ACC112 (cell line): ENCODE data around the gene GLI3.

Experiments used
- H2AFZ ChIP-seq: fragments of 200-600 bp; sonication (generic); one replicate; pipeline ENCODE4 v1.6.0; 2017; ENCODE audit warnings: antibody characterized with exemption, low read length; ENCODE audit not compliant: unreplicated experiment
- H3K27ac ChIP-seq: fragments of 200-600 bp; sonication (generic); 2 replicates; pipeline ENCODE4 v1.5.1; 2014; ENCODE audit warnings: low read depth, mild to moderate bottlenecking, antibody characterized with exemption, low read length, moderate library complexity
- H3K27me3 ChIP-seq: fragments of 200-600 bp; sonication (generic); 2 replicates; pipeline ENCODE4 v1.6.1; 2014; ENCODE audit warnings: mild to moderate bottlenecking, antibody characterized with exemption, low read length, moderate library complexity, mixed read lengths; ENCODE audit not compliant: insufficient read depth
- H3K36me3 ChIP-seq: fragments of 200-600 bp; sonication (generic); 2 replicates; pipeline ENCODE4 v1.6.1; 2016; ENCODE audit warnings: mild to moderate bottlenecking, antibody characterized with exemption, low read length, moderate library complexity, mixed read lengths; ENCODE audit not compliant: insufficient read depth
- H3K4me1 ChIP-seq: fragments of 200-600 bp; sonication (generic); one replicate; pipeline ENCODE4 v1.6.1; 2016; ENCODE audit warnings: low read length, mixed read lengths; ENCODE audit not compliant: insufficient read depth, unreplicated experiment, control insufficient read depth
- H3K4me3 ChIP-seq: fragments of 200-600 bp; sonication (generic); 2 replicates; pipeline ENCODE4 v1.5.1; 2014; ENCODE audit warnings: mild to moderate bottlenecking, low read depth, low read length
- H3K79me2 ChIP-seq: fragments of 200-600 bp; sonication (generic); one replicate; pipeline ENCODE4 v1.6.0; 2016; ENCODE audit warnings: low read length; ENCODE audit not compliant: control insufficient read depth, unreplicated experiment, insufficient read depth

GLI3 gene

DNA sequence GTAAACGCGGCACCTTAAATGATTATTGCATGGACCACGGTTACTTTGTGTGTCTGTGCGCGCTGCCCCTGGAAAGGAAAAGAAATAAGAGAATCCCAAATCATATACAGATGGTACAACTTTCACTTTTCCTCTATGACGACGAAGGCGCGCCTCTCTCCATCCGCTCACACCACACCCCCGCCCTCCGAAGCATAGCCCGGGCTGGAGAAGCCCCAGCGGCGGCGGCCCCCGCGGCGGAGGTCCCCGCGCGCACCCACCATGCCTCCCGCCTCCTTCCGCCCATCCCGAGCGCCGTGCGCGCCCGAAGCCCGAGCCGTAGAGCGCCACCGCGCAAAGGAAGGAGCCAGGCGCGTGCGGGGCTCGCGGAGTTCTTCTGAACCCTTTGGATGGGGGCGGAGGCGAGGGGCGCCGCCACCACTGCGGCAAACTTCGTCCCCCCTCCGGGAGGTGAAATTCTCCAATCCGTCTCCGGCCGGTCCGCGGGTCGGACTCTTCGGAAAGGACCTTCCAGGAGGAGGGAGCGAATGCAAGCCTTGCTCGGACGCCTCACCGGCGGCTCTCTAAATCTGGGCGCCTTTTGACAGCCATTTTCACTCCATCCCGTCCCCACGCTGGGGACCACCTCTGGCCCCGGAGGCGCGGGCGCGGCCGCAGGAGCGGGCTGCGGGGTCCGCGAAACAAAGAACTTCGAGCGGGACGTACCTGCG is 588 bp downstream of the GLI3 start:
- Histone ChIP-seq H3K36me3 (no peaks in the 10 kb centered on the region), H3K27ac (peak overlapping the region; percentile 52), H3K27me3 (no peaks in the 10 kb centered on the region), H3K4me1 (peaks cover 48% of the 10 kb centered on the region), H2AFZ (peak overlapping the region; percentile 78), H3K4me3 (peak overlapping the region; percentile 88), H3K79me2 (peaks cover 39% of the 10 kb centered on the region)

DNA sequence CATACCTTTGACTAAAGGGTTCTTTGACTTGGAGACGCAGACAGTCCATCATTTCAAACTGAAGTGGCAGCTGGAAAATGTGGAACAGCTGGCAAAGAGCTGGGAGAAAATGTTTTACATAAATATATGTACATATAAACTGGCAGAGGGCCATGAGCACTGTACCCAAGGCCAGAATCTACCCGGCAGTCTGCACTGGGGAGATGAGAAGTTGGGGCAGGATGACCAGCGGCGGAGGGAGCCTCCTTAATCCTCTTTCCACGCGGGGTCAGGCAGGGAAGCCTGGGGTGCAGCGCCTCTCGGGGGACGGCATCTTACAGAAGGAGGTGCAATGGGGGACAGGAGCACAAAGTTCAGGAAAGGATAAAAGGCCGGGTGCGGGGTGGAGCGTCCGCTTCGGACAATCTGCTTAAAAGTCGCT is 1.3 kb downstream of the GLI3 start:
- H3K4me3 ChIP-seq = peak overlapping the region; percentile 88
- H2AFZ ChIP-seq = peak overlapping the region; percentile 78
- H3K4me1 ChIP-seq = peaks cover 48% of the 10 kb centered on the region
- H3K27me3 ChIP-seq = no peaks in the 10 kb centered on the region
- H3K36me3 ChIP-seq = no peaks in the 10 kb centered on the region
- H3K27ac ChIP-seq = peak overlapping the region; percentile 52
- H3K79me2 ChIP-seq = peaks cover 42% of the 10 kb centered on the region

DNA sequence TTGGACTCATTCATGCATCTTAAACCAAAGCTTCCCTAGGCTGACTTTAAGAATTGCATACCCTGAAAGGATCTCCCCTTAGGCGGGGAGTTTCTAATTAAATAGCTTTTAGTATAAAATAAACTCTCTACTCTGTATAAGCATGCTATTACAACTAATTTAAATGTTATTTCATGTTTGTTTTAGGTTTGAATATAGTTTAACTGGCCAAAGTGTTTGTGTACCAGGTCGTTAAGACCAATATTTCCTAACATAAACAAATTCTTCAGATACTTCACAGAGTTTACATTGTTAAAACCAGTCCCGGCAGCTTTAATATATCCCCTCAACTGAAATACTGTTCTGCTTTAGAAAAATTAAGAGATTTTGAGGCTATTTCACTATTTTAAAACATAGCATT is 2.3 kb downstream of the GLI3 start:
- Histone ChIP-seq H3K4me1 (peaks cover 48% of the 10 kb centered on the region), H3K79me2 (peaks cover 49% of the 10 kb centered on the region), H3K4me3 (peak overlapping the region; percentile 88), H2AFZ (no peak overlapping the region), H3K27me3 (no peaks in the 10 kb centered on the region), H3K27ac (no peak overlapping the region), H3K36me3 (no peaks in the 10 kb centered on the region)

DNA sequence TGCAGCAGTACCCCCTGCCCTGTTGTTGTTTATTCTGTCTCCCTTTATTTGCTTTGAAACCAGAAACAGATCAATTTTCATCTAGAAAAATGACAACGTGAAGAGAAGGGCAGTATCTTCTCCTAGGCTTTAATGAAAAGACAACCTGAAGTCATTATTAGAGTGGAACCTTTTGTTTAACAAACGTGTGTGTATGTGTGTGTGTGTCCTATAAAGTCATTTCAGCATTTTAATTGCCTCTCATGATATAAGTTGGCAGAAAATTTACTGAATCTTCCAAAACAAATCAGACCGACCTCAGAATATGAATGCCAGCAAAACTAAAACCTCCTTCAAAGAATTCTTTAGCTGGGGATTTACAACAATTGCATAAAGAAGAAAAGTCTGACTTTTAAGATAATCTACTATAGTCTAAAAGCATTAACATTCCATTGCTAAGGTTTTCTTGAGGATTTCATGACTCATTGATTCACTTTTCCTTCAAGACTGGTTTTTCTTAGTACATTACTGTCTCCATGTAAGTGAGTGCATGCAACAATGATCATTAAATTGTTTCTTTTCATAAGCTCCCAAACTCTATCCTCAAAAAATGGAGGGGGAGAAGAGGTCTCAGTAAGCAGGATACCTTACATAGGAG is 3.2 kb downstream of the GLI3 start:
- H3K36me3 ChIP-seq = no peaks in the 10 kb centered on the region
- peak overlapping the region; percentile 88 for H3K4me3 ChIP-seq
- H3K4me1 ChIP-seq = peaks cover 43% of the 10 kb centered on the region
- H3K27ac ChIP-seq = peak overlapping the region; percentile 11; the same call in 1 of the 2 replicates
- no peak overlapping the region for H2AFZ ChIP-seq
- H3K79me2 ChIP-seq = peaks cover 49% of the 10 kb centered on the region
- H3K27me3 ChIP-seq = no peaks in the 10 kb centered on the region

DNA sequence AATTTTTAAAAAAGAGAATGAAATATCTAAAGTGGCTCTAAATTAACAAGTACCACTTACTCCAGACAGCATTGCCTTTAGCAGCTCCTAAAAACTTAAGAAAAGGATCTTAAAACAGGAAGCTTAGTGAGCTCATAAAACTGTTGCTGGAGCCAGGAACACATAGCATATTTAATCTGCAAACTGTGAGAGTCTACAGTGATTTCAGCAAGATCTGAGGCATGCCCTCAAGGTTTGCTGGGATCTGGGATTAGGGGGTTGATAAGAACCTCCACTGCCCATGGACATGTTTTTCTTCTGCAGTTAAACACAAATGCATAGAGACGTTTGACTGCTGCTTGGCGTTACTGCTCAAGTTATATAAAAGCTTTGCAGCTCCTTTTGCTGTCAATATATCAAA is 3.8 kb downstream of the GLI3 start:
- no peak overlapping the region for H2AFZ ChIP-seq
- peaks cover 41% of the 10 kb centered on the region for H3K4me1 ChIP-seq
- H3K27me3 ChIP-seq = no peaks in the 10 kb centered on the region
- H3K27ac ChIP-seq = no peak overlapping the region
- no peaks in the 10 kb centered on the region for H3K36me3 ChIP-seq
- peaks cover 55% of the 10 kb centered on the region for H3K79me2 ChIP-seq
- peak overlapping the region; percentile 88; the same call in 1 of the 2 replicates for H3K4me3 ChIP-seq

DNA sequence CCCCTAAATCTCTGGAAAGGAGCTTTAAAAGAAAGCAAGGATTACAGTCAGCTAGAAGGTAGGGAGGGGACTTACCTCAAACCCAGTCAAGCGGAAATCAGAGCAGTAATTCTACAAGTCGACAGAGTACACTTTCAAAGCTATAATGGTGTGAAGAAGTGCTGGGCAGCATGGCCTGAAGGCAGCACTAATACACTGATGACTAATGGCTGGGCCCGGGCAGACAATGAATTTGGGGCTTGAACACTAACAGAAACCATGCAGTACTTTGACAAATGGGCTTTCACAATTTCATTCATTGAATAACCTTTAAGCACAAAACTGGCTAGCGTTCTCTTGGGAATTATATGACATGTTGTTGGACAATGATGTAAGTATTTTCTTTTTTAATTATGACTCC is 4.7 kb downstream of the GLI3 start:
- Histone ChIP-seq H3K27me3 (no peaks in the 10 kb centered on the region), H2AFZ (no peak overlapping the region), H3K36me3 (no peaks in the 10 kb centered on the region), H3K79me2 (peaks cover 55% of the 10 kb centered on the region), H3K4me1 (peaks cover 39% of the 10 kb centered on the region), H3K4me3 (peak overlapping the region; percentile 25; the same call in 1 of the 2 replicates), H3K27ac (no peak overlapping the region)

DNA sequence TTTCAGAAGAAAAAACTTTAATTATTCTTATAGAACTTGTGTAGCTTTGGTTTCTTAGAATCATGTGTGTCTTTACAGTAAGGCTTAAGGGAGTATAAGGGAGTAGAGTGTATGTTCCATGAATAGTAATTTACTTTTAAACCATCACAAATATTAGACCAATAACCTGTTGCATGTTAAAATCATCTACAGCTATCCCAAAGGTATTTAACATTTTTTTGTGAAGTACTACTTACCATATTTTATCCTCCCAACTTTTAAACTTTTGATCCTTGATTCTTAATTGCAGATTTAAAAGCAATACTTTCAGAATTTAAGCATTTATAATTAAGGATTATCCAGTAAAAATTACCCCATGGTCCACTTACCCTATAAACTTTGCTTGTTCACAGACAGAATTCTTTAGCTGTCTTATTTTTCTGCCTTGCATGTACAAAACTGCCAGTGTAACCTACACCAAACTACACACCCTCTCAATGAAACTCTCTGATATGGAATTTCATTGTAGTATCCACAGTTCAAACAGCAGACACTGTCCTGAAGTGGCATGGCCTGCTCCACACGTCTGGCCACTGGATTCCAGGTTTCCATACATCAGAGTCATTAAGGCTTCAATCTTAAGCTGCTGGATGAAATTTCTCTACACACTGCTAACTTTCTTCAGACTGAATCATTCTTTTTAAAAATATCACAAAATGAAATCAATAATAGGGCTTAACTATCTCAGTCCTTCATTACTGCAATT is 5.8 kb downstream of the GLI3 start:
- peaks cover 39% of the 10 kb centered on the region for H3K4me1 ChIP-seq
- no peak overlapping the region for H3K4me3 ChIP-seq
- H3K36me3 ChIP-seq = no peaks in the 10 kb centered on the region
- H2AFZ ChIP-seq = no peak overlapping the region
- no peaks in the 10 kb centered on the region for H3K27me3 ChIP-seq
- H3K79me2 ChIP-seq = peaks cover 56% of the 10 kb centered on the region
- no peak overlapping the region for H3K27ac ChIP-seq

DNA sequence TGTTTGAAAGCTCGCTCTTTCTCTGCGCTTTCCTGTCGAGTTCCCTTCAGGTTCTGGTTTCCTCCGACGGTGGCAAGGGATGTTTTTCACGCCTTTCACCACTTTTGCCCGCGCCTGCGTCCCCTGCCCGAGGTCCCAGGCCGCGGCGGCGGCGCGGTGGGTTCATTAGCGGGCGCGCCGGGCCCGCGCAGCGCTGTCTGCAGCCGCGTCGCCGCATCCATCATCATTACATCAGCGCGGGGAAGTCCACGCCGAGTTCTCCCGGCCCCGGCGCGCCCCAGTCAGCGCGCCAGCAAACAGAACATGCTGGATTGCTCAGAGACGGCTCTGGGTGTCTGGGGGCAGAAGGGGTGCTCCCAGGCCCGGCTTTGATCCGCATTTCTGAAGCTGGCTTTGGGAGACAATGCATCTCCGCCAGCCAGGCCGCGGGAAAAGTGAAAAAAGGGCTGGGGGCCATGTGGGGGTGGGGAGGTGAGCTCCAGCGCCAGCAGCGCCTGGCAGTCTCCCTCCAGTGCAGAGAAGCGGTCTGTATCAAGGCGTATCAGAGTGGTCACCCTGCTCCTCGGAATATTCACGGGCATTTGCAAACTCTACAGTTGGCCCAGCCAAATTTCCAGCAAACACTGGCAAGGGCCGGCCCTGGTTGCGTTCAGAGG is 8.9 kb downstream of the GLI3 start:
- Histone ChIP-seq H2AFZ (no peak overlapping the region), H3K4me3 (peak overlapping the region; percentile 72), H3K36me3 (no peaks in the 10 kb centered on the region), H3K27ac (no peak overlapping the region), H3K4me1 (peaks cover 15% of the 10 kb centered on the region), H3K27me3 (no peaks in the 10 kb centered on the region), H3K79me2 (peaks cover 34% of the 10 kb centered on the region)

DNA sequence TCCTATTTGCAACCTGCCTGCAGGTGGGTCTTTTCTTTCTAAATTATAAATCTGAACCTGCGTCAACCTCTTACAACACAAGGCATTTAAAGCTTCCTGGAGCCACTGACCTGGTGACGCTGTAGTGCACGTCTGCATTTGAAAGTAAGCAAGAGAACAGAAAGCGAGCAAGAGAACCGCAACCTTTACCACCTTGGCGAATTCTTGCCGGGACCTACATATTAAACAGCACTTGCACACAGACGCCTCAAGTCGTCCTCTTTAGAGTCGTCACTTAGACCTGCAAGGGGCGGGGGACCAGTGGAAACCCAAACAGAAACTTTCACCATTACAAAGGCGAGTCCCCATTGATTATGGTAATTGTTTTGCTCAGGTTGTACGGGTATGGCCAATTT is 9.5 kb downstream of the GLI3 start:
- H3K4me3 ChIP-seq = peak overlapping the region; percentile 72
- peaks cover 31% of the 10 kb centered on the region for H3K79me2 ChIP-seq
- H2AFZ ChIP-seq = no peak overlapping the region
- no peak overlapping the region for H3K27ac ChIP-seq
- H3K36me3 ChIP-seq = 0 out of 2 replicates have a peak, but pooled peaks cover 5% of the 10 kb centered on the region
- no peaks in the 10 kb centered on the region for H3K27me3 ChIP-seq
- peaks cover 10% of the 10 kb centered on the region for H3K4me1 ChIP-seq

DNA sequence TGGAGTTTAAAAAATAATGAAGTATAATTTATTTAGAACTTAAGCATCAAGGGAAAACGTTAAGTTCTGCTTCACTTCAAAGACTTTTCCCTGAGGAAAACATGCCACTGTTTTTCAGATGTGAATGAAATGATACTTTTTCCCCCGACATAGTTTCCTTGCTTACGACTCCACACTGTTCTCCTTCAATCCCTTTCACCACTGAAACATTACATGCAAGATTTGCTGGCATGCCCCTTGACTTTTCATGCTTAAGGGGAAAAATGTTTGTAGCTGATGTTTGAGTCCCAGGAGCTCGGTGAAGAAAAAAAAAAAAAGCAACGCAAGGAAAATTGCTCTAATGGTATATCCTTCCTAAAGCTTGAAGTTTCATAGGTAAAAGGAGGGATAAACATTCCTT is 10.0 kb downstream of the GLI3 start:
- Histone ChIP-seq H3K4me1 (peaks cover 6% of the 10 kb centered on the region), H3K27me3 (no peaks in the 10 kb centered on the region), H3K79me2 (peaks cover 26% of the 10 kb centered on the region), H3K4me3 (no peak overlapping the region), H3K36me3 (0 out of 2 replicates have a peak, but pooled peaks cover 5% of the 10 kb centered on the region), H2AFZ (no peak overlapping the region), H3K27ac (no peak overlapping the region)
